ENCODE measurements around the gene WSB1.
"Not testable (repeated sequence)": the region's sequence is repeated elsewhere in the genome, so short reads cannot be mapped to it uniquely, and the experiment has no call there.

Gene WSB1

DNA sequence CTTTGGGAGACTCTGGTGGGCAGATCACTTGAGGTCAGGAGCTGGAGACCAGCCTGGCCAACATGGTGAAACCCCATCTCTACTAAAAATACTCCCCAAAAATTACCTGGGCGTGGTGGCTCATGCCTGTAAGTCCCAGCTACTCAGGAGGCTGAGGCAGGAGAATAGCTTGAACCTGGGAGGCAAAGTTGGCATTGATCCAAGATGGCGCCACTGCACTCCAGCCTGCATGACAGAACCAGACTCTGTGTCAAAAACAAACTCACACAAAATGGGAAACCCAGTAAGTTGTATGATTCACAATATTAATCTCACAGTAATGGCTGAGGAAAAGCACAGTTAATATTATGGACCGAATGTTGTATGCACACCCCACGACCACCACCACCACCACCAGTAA is 24.3 kb downstream of the WSB1 start:
- DNase-seq = peak; percentile 47

DNA sequence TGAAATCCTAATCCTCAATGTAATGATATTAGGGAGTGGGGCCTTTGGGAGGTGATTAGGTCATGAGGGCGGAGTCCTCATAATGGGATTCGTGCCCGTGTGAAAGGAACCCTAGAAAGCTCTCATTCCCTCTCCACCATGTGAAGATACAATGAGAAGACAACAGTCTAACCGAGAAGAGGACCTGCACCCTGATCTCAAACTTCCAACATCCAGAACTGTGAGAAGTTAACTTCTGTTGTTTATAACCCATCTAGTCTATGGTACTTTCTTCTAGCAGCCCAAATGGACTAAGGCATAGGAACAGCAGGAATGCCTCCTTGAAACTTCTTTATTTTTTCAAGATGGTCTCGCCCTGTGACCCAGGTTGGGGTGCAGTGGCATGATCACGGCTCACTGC is 24.7 kb downstream of the WSB1 start:
- no peak for DNase-seq

DNA sequence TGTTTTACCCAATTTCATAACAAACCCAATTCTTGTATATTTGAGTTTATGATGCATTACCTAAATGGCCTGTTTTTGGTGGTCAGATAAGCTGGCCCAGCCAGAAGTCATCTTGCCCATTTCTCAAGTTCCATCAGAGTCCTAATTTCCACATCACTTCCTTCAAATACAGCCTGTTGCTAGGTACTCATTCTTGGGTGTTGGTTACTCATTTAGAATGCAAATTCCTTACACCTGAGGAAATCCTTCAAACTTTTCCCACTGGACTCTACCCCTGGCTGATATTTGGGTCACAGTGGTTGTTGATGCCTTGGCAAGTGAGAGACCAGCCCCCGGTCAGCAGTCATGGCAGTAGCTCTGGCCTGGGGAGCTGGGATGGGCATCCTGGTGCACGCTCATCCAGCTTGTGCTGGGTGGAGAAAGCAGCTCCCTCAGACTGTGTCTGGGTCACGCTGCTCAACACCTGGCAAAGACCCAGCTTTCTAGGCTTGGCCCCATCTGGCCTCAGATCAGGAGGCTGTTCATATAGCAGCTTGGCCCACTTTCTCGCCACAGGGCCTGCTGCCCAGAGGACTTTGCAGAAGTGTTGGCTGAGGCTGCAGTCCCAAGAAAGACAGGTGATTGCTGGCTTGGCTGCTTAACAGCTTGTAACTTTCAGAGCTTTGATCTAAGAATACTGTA is 25.8 kb downstream of the WSB1 start:
- peak; percentile 92 for DNase-seq

DNA sequence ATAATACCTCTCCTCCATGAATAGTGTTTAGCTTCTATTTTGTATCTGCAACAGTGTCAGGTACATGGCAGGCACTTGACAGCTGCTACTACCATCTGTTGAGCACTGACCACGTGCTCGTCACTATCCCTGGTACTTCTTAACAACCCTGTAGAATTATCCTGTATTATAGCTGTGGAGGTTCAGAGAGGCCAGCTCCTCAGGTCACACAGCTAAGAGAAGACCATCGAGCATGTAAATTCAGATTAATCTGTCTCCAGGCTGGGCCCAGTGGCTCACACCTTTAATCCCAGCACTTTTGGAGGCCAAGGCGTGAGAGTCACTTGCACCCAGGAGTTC is 26.3 kb downstream of the WSB1 start:
- DNase-seq = peak; percentile 90

DNA sequence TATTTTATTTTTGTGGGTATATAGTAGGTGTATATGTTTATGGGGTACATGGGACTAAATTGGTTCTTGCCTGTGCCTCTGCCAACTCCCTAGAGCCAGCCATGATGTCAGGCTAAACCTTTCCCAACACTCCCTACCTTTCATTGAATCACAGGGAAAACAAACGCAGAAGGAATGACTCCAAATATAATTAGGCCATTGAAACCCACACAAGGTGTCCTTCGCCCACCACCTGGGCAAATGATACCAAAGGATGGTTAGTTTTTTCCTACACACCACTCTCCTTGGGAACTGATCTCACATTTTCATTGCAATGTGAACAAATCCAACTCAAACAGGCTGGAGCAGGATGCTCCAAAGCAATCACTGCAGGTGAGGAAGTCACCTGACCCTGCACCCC is 27.5 kb downstream of the WSB1 start:
- no peak for DNase-seq

DNA sequence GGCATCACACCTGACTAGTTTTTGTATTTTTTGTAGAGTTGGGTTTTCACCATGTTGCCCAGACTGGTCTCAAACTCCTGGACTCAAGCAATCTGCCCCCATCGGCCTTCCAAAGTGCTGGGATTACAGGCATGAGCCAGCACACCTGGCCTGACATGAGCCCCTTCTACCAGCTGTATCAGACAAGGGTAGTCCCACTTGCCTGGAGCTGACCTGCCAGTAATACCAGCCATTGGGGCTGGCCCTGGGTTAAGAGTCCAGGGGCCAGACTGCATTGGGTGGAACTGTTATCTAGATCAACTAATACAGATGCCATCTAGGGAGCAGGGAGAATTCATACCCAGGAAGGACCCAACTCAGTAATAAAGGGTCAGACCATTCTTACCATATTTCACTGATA is 28.1 kb downstream of the WSB1 start:
- peak; percentile 68 for DNase-seq

DNA sequence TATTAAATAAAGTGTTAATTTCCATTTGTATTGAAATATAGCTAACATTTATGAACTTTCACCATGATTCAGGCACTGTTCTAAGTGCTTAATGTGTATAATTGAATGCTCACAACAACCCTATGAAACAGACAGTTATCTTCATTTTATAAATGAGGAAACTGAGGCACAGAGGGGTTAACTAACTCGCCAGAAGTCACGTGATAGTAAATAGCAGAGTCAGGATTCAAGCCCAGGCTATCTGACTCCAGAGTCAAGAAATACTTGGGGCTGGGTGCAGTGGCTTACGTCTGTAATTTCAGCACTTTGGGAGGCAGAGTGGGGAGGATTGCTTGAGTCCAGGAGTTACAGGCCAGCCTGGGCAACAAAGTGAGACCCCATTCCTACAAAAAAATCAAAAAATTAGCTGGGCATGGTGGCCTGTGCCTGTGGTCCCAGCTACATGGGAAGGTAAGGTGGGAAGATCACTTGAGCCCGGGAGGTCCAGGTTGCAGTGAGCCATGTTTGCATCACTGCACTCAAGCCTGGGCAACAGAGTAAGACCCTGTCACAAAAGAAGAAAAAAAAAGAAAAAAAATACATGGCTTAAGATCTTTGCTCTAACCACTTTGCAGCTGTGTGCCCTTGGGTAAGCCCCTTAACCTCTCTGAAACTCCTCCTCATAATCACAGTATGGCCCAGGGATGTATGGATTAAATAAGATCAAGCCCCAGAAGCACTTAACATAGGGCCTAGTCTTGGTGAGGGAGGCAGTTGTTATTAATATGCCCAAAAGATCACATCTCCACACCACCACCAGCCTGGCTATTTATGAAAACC is 29.0 kb downstream of the WSB1 start:
- DNase-seq = peak; percentile 55

DNA sequence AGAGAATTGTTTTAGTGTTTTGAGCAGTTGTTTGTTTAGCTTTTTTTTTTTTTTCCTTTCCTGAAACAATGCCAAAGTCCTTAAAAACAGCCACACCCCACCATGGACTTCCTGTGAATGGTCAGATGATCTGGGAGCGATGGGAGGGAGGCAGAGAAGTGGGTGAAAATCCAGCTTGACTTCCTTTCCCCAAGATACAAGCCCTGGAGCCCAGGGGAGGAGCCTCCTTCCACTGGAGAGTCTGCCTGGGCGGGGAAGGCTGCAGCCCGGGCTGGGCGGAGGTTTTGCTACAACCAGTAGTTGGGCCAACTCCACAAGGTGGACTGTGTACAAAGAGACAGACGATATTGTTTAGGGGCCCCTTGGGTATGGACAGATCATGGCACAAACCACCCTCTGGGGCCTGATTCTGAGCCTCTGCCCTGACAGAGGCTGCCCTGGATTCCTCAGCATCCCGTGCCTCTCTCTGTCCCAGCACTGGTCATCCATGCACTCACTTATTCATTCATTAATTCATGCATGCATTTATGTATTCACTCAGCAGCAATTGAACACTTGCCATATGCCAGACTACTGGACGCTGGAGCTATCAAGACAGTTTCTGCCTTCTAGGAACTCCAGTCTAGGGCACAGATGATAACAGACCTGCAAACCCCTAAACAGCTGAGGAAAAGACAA is 29.8 kb downstream of the WSB1 start:
- peak; percentile 93 for DNase-seq

DNA sequence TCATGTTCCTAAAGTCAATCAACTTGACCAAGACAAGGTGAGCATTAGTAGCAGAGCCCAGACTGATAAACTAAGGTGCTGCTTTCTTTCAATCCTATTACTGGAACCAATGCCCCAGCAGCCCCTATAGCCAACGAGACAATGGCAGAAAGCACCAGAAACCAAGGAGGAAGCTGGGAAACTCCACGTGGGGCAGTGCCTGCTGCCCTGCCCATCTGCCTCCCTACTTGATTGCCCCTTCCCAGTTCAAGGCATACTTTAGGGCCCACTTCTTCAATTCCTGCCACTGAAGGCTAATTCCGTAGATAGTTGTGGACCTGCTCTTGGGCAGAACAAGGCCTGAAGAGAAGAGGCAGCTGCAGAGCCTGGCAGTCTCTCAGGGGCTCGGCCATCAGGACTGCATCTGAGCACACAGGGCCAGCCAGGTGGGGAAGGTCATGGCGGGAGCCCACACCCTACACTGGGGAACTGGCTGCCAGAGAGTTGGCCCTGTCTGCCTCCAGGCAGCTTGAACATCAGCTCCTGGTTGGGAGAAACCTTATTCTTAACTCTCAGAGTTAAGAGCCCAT is 30.9 kb downstream of the WSB1 start:
- no peak for DNase-seq

DNA sequence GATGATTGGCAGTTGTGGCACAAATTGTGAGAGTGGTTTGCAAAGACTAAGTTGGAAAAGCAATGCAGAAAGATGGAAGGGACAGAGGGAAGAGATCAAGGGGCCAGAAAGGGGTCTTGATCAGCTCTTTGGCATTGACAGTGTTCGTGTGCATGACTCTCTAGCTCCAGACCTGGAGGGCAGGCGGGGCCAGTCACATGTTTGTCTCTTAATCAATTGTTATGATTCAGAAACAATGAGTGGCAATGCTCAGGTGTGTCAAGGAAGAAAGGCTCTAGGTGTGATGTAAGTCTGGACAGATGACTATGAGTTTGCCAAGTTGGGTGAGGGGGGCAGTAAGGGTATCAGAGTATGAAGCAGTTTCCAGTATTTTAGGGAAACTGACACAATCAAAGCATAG is 32.1 kb downstream of the WSB1 start:
- no peak for DNase-seq

DNA sequence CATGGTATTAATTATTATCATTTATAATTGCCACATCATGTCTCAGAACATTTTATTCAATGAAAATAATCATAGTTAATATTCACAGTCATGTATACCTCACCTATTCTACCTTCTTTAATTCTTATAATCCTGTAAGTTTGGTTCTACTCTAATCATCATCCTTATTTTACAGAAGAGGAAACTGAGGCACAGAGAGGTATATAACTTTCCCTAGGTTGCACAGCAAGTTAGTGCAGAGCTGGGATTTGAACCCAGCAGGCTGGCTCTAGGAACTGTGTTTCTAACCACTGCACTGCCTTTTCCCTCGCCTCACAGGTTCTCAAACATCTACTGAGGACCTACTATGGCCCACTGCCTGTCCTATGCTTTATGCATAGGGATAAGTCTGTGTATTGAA is 32.7 kb downstream of the WSB1 start:
- no peak for DNase-seq

DNA sequence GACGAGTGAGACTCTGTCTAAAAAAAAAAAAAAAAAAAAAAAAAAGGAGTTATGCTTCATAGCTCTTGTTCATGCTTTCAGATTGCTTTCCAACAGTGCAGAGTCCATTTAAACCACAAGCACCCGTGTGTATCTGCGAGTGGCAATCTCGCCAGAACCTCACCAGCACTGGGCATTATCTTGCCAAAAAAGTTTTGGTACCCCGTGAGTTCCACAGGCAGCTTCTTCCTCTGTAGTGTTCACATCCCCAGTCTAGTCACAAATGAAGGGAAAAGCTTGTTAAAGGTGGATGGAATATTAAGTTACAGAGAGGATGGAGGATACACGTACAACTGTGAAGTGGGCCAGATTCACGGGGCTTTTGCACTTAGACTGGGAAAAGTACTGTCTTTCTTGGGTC is 33.5 kb downstream of the WSB1 start:
- DNase-seq = no peak

DNA sequence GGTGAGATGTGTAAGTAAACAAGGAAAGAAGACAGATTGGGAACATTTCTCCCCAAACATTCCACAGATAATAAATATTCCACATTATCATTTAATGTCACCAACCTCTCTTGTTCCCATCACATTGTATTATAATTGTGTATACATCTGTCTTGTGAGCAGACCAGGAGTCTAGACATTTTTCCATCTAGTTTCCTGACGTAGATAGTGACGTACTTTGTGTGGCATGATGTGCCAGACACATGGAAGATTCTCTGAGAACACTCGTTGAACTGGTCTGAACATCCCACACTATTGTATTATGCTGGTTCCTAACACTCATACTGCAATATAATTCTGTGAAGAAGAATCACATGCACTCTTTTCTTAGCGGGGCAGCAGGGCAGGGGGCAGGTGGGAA is 34.0 kb downstream of the WSB1 start:
- DNase-seq = no peak

DNA sequence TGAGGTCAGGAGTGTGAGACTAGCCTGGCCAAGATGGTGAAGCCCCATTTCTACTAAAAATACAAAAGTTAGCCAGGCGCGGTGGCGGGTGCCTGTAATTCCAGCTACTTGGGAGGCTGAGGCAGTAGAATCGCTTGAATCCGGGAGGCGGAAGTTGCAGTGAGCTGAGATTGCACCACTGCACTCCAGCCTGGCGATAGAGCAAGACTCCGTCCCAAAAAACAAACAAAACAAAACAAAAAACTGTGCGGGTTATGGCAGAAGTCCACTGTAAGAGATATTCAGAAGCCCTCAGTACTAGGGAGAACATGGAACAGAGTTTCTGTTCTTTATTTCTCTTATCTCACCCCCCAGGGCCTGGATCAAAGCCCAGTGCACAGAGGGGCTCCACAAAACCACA is 34.8 kb downstream of the WSB1 start:
- DNase-seq = not testable (repeated sequence)

DNA sequence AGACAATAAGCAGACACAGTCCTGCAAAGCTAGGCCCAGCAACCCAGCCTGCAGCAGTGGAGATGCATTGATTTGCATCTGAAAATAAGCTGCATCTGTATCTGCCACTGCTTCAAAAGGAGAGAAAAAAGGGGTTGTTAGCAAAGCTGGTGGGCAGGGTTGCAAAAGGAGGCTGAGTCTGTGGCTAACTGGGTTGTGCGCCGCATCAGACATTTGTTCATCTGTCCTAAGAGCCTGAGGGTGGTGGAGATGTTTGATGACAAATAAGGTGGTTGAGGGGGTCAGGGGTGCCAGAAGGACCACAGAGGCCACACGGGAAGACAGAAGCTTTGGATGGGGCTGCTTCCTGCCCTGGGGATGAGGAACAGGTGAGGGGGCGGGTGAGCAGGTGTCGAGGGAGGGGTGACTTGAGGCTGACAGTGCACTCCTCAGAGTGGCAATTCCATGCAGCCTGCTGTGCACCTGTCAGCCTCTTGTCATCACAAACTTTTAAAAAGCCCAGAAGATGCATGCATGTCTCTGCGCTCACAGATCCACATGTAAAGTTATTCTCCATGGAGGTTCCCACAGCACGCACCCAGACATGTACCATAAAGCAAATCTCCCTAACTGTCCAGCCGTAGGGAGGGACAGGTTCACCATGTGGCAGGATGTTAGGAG is 35.4 kb downstream of the WSB1 start:
- DNase-seq = peak; percentile 54

DNA sequence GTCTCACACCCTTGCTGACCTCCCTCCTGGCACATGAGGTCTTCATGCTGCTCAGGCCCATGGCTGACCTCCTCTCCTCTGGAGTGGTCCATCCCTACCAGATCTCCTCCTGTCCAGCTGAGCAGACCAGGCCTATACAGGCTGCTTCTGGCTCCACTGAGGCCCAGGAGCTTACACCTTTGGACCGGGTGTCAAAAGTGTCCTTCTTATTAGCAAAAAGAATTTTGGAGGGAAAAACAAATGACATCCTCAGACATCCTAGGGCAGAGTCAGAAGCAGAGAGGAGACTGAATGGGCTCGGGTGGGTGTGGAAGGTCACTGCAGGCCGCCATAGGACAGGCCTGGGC is 38.1 kb downstream of the WSB1 start:
- no peak for DNase-seq

DNA sequence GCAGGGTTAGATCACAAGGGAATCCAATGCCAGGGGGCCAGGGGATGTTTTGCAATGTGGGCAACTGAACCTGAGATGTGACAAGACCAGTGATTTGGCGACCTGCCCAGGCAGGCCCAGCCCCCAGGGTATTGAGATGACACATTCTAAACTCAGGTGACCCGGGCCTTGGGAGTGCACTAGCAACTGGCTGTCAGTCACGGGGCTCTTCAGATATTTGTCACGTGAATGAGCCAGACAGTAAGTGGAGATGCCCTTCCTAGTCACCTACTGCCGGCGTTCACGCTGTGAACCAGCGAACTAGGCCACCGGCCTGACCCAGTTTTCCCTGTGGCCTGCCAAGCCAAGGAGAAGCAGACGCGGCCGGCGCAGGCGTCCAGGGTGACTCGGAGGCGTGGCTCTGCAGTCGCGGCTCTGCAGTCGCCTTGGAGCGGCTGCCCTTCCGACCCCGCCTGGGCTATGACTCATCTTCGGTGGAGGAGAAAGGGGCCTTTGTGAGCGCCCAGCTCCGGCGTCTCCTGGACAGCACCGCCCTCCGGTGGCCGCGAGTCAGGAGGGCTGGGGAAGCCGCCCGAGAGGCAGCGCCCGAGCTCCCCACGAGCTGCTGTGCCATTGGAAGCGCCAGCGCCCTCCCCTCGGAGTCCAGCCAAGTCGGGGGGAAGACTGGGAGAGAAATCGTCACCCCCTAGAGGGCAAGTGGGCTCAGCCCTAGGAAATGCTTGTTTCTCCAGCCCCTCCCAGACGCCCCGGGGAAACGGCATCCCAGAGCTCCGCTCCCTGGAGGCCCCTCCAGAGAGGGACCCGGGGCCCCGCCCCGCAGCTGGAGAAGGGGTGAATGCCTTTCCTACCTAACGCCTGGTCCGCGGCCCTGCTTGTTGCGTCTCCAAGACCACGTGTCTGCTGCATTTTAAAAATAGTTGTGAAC is 38.8 kb downstream of the WSB1 start:
- DNase-seq = peak; percentile 100

DNA sequence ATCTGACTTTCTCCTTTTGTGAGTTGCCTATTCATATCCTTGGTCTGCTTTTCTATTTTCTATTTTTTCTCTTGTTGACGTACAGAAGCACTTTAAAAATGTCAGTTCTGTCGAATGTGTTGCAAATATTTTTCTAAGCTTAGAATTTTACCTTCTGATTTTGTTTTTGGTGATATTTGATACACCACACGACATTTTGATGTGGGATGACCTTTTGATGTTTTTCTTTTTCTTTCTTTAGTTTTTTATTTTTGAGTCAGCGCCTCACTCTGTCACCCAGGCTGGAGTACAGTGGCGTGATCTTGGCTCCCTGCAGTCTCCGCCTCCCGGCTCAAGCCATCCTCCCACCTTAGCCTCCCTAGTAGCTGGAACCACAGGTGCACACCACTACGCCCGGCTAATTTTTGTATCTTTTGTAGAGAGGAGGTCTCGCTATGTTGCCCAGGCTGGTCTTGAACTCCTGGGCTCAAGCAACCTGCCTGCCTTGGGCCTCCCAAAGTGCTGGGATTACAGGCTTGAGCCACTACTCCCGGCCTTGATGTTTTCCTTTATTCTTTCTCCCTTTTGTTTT is 39.6 kb downstream of the WSB1 start:
- DNase-seq = peak; percentile 57

DNA sequence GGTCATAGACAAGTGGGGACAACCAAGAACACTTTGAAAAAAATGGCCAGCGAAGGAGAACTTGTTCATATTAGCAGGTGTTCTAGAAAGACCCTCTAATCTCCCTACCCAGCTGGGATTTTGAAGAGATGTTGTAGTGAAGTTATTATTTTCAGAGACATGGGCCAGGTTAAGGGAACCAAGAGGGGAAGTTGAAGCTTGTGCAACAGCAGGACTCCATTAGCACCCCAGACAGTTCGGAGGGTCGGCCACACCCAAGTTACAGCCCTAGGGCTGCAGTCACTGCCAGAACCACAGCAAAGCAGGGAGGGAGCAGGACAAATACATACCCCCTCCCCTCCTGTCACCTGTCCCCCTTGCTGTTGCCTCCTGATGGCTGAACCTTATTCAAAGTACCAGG is 42.3 kb downstream of the WSB1 start:
- no peak for DNase-seq

DNA sequence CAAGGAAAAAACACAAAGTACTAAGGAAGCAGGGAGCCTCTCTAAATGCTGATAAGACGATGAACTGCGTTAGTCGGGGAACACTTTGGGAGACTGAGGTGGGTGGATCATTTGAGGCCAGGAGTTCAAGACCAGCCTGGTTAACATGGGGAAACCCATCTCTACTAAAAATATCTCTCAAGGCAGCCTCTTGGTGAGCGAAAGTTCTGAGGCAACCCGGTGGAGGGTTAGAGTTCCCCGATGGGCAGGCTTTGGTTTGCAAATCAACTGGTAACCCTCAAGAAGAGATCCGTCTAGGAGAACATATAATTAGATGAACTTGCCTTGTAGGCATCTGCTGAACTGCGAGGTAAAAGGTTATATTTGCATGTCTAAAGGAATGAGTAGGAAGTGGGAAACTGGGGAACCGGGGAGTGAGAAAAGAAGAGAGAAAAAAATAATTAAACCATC is 44.6 kb downstream of the WSB1 start:
- no peak for DNase-seq

DNA sequence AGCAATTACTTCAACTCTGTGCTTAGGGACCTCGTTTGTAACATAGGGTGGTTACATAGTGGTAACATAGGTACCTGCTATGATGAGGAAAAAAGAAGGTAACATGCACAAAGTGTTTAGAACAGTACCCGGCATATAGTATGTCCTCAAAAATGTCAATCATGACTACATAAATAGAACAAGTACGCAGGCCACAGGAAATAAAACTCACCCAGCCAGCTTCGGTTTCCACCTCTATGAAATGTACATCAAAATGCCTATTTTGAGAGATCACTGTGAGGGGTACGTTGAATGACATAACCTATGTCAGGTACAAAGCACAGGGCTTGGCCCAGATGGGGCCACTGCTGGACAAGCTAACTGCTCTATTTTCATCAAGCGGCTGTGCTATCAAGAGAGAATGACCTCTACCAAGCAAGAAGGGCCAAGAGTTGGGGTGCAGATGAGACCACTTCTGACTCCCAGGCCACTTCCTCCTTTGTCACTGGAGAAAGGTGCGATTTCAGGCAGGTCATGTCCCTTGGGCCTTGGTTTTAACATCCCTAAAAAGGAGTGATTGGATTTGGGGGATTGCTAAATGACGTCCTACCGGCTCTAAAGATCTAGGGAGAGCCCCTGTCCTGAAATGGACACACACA is 45.4 kb downstream of the WSB1 start:
- DNase-seq = no peak
